Measurements from ENCODE around the gene ZNF844.
"Not testable (repeated sequence)": the region's sequence is repeated elsewhere in the genome, so short reads cannot be mapped to it uniquely, and the experiment has no call there.

The ZNF844 gene

GRCh38 chr19:12092956-12093355 lies 28.4 kb downstream of the ZNF844 start:
- no peak for DNase-seq

GRCh38 chr19:12093777-12094176 lies 29.2 kb downstream of the ZNF844 start:
- no peak for DNase-seq

- no peak for DNase-seq
These were observed 30.7 kb downstream of the ZNF844 start for GRCh38 chr19:12095111-12095790.

GRCh38 chr19:12098040-12098439 lies 33.5 kb downstream of the ZNF844 start:
- DNase-seq, result no peak

DNA sequence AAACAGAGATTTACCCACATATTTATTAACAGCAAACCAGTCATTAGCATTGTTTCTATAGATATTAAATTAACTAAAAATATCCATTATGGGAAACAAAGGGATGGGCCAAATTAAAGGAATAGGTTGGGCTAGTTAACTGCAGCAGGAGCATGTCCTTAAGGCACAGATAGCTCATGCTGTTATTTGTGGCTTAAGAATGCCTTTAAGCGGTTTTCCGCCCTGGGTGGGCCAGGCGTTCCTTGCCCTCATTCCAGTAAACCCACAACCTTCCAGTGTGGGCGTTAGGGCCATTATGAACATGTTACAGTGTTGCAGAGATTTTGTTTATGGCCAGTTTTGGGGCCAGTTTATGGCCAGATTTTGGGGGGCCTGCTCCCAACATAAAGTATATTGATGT lies 39.4 kb downstream of the ZNF844 start:
- DNase-seq, result not testable (repeated sequence)

DNA sequence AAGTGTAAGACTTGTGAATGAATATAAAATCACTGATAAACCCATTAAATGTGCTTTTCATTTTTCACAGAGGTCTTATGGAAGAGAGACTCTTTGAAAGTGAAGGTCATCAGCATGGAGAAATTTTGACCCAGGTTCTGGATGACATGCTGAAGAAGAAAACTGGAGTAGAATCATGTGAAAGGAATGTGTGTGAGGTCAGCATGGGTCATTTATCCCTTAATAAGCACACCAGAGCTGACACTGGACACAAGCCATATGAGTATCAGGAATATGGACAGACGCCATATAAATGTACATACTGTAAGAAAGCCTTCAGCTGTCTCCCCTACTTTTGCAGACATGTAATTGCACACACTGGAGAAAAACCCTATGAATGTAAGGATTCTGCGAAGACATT lies 46.6 kb downstream of the ZNF844 start:
- no peak for DNase-seq

DNA sequence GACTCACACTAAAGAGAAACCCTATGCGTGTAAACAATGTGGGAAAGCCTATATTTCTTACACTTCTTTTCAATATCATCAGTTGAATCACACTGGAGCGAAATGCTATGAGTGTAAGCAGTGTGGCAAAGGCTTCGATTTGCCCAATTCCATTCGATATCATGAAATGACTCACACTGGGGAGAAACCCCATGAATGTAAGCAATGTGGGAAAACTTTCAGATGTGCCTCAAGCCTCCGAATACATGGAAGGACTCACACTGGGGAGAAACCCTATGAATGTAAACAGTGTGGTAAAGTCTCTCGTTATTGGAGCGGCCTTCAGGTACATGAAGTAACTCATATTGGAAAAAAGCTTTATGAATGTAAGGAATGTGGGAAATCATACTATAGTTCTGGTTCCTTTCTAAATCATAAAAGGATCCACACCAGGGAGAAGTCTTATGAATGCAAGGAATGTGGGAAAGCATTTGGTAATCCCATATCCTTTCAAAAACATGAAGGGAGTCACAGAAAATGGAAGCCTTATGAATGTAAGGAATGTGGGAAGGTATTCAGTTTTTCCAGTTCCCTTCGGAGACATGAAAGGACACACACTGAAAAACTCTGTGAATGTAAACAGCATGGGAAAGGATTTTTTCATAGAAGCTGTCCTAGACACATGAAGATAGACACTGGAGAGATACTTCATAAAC lies 47.6 kb downstream of the ZNF844 start:
- DNase-seq, result no peak

DNA sequence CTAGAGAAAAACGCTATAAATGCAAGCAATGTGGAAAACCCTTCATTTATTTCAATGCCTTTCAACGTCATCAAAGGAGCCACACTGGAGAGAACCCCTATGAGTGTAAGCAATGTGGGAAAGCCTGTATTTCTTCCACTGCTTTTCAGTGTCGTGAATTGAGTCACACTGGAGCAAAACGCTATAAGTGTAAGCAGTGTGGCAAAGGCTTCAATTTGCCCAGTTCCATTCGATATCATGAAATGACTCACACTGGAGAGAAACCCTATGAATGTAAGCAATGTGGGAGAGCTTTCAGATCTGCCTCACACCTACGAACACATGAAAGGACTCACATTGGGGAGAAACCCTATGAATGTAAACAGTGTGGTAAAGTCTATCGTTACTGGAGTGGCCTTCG lies 48.2 kb downstream of the ZNF844 start:
- peak; percentile 40 for DNase-seq

DNA sequence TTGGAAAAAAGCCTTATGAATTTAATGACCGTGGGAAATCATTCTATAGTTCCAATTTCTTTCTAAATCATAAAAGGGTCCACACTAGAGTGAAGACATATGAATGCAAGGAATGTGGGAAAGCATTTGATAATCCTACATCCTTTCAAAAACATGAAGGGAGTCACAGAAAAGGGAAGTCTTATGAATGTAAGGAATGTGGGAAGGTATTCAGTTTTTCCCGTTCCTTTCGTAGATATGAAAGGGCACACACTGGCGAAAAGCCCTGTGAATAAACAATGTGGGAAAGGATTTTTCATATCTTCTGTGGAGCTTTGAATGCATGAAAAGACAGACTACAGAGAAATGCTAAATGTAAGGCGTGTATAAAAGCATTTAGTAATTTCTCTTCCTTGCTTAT lies 48.6 kb downstream of the ZNF844 start:
- no peak for DNase-seq

- DNase-seq, result no peak
These were observed 52.9 kb downstream of the ZNF844 start for GRCh38 chr19:12117201-12117970.

DNA sequence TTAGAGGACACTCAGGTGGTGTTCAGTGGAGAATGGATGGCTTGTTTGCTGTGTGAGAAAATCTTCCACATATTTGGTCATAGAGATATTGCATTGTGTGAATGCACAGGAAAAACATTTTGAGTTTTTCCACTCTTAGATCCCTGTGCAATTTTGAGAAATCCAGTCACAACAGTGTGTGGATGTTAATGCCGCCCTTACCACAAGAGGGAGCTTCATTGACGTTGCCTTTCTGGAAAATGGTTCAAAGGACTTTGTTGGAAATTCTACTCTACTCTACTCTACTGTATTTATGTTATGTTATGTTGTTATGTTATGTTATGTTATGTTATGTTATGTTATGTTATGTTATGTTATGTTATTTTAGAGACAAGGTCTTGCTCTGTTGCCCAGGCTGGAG lies 62.2 kb downstream of the ZNF844 start:
- peak; percentile 19 for DNase-seq
